Measurements from ENCODE around the gene OR13C4. TPM values are rescaled to one million over a fixed set of nuclear protein-coding genes. Genes with fewer than 3 reads are reported as not detected.

OR13C4 gene
- total RNA-seq, 2 donors from 2014 or later, result not detected

GRCh38 chr9:104506565-104506964, 20.4 kb downstream of the OR13C4 start:
- TF ChIP-seq CTCF (conservative IDR thresholded peaks at IDR 0.05), result no peak
- Mint-ChIP-seq H3K4me3 (no peak overlapping the region), H3K27me3 (ENCODE audit: insufficient read depth) (peaks cover 16% of the 10 kb centered on the region), H3K27ac (no peak overlapping the region), H3K36me3 (ENCODE audit: low read depth) (no peaks in the 10 kb centered on the region), H3K4me1 (no peaks in the 10 kb centered on the region), H3K9me3 (no peaks in the 10 kb centered on the region)
- no peak overlapping the region for H3K9ac ChIP-seq (ENCODE audit: extremely low read depth, low read length, poor library complexity, severe bottlenecking)
- no peak overlapping the region for H3K4me3 ChIP-seq (ENCODE audit: low read length)
- no peaks in the 10 kb centered on the region for H3K27me3 ChIP-seq (ENCODE audit: control insufficient read depth, insufficient read depth, low read length, poor library complexity, severe bottlenecking)
- no peaks in the 10 kb centered on the region for H3K36me3 ChIP-seq (ENCODE audit: control insufficient read depth, insufficient read depth, low read length)
- no peak overlapping the region for H3K27ac ChIP-seq (ENCODE audit: low read depth, low read length)
- H3K4me1 ChIP-seq (ENCODE audit: control insufficient read depth, insufficient read depth, low read length), result no peaks in the 10 kb centered on the region
- DNase-seq, result no peak
- no peaks in the 10 kb centered on the region for H3K9me3 ChIP-seq (ENCODE audit: control insufficient read depth, low read length)

DNA sequence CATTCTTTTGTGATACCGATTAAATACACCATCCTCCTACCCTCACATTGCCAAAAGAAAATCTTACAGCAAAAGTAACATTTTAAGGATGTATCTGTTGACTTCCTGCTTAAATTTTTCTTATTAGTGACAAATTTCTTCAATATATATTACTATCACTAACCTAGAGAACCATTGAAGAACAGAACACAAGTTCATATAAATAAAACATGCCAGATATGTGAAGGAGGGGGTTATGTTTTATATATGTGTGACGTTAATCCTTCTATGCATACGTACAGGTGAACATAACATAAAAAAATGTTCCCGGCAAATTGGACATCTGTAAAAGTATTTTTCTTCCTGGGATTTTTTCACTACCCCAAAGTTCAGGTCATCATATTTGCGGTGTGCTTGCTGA, 23.0 kb downstream of the OR13C4 start, which contains the start of gene OR13F1:
Gene OR13F1 (plus strand): TSS at position 301 of the 400 bp plus-strand sequence. CDS start 0 bp downstream, at position 301.
- Mint-ChIP-seq H3K27me3 (ENCODE audit: insufficient read depth) (peaks cover 13% of the 10 kb centered on the region), H3K27ac (no peak within 1 kb of the TSS), H3K36me3 (ENCODE audit: low read depth) (no peaks in the 10 kb centered on the region), H3K4me1 (peaks cover 5% of the 10 kb centered on the region), H3K9me3 (no peaks in the 10 kb centered on the region), H3K4me3 (no peak within 1 kb of the TSS)
- WGBS, 2 experiments (ENCODE audit: insufficient coverage in 1 of 2, insufficient read length in 1 of 2), result 89 to 100% methylated on average over 2 to 5 of the region's 5 CpGs
- no peak for TF ChIP-seq CTCF (conservative IDR thresholded peaks at IDR 0.05)
- no peak within 1 kb of the TSS for H3K27ac ChIP-seq (ENCODE audit: low read depth, low read length)
- no peak within 1 kb of the TSS for H3K9ac ChIP-seq (ENCODE audit: extremely low read depth, low read length, poor library complexity, severe bottlenecking)
- H3K4me3 ChIP-seq (ENCODE audit: low read length), result no peak within 1 kb of the TSS
- no peaks in the 10 kb centered on the region for H3K4me1 ChIP-seq (ENCODE audit: control insufficient read depth, insufficient read depth, low read length)
- no peaks in the 10 kb centered on the region for H3K9me3 ChIP-seq (ENCODE audit: control insufficient read depth, low read length)
- no peak for DNase-seq
- no peaks in the 10 kb centered on the region for H3K27me3 ChIP-seq (ENCODE audit: control insufficient read depth, insufficient read depth, low read length, poor library complexity, severe bottlenecking)
- H3K36me3 ChIP-seq (ENCODE audit: control insufficient read depth, insufficient read depth, low read length), result no peaks in the 10 kb centered on the region

DNA sequence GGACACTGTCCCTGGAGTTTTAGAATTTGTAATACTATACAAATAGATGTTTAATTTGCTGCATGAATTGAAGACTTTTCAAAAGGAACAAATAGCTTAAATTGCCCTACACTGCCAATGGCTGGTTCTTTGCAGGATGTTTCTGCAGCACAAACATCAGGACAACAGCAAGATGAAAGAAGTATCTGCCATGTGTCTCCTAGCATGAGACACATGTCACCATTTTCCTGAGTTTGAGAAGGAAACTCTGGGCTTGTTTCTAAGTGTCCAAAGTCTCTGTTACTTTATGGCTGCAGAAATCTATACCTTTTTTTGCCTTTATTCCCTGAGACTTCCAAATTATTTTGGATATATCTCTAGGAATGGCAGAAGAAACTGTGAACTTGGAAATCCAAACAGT, 23.6 kb downstream of the OR13C4 start:
- peaks cover 9% of the 10 kb centered on the region for H3K4me1 Mint-ChIP-seq
- no peak overlapping the region for H3K9ac ChIP-seq (ENCODE audit: extremely low read depth, low read length, poor library complexity, severe bottlenecking)
- H3K9me3 Mint-ChIP-seq, result no peaks in the 10 kb centered on the region
- H3K4me3 ChIP-seq (ENCODE audit: low read length), result no peak overlapping the region
- peaks cover 13% of the 10 kb centered on the region for H3K27me3 Mint-ChIP-seq (ENCODE audit: insufficient read depth)
- H3K9me3 ChIP-seq (ENCODE audit: control insufficient read depth, low read length), result no peaks in the 10 kb centered on the region
- no peak for TF ChIP-seq CTCF (conservative IDR thresholded peaks at IDR 0.05)
- no peaks in the 10 kb centered on the region for H3K27me3 ChIP-seq (ENCODE audit: control insufficient read depth, insufficient read depth, low read length, poor library complexity, severe bottlenecking)
- DNase-seq, result no peak
- no peak overlapping the region for H3K4me3 Mint-ChIP-seq
- H3K27ac ChIP-seq (ENCODE audit: low read depth, low read length), result no peak overlapping the region
- no peaks in the 10 kb centered on the region for H3K36me3 Mint-ChIP-seq (ENCODE audit: low read depth)
- H3K4me1 ChIP-seq (ENCODE audit: control insufficient read depth, insufficient read depth, low read length), result no peaks in the 10 kb centered on the region
- no peak overlapping the region for H3K27ac Mint-ChIP-seq
- no peaks in the 10 kb centered on the region for H3K36me3 ChIP-seq (ENCODE audit: control insufficient read depth, insufficient read depth, low read length)
